ENCODE results near the gene UBAC2.

UBAC2 gene

GRCh38 chr13:99308471-99309087, 107.9 kb downstream of the UBAC2 start:
- DNase-seq: no peak

- DNase-seq: no peak
Measured at GRCh38 chr13:99310382-99311031, 109.9 kb downstream of the UBAC2 start.

GRCh38 chr13:99311137-99311536, 110.5 kb downstream of the UBAC2 start:
- peak in 1 of 58 donors; percentile 11 for DNase-seq

- DNase-seq: no peak
Measured at GRCh38 chr13:99311748-99312492, 111.3 kb downstream of the UBAC2 start.

GRCh38 chr13:99312493-99312883, 111.8 kb downstream of the UBAC2 start:
- DNase-seq: peak in 40 of 58 donors; percentile 13 to 74 (median 37)

GRCh38 chr13:99313501-99313900, 112.8 kb downstream of the UBAC2 start:
- peak in 2 of 58 donors; percentile 9 to 39 for DNase-seq

- DNase-seq: no peak
Measured at GRCh38 chr13:99313941-99314340, 113.3 kb downstream of the UBAC2 start.

- DNase-seq: no peak
Measured at GRCh38 chr13:99314640-99315176, 114.1 kb downstream of the UBAC2 start.

- no peak for DNase-seq
Measured at GRCh38 chr13:99315186-99315585, 114.5 kb downstream of the UBAC2 start.

GRCh38 chr13:99316224-99316623, 115.6 kb downstream of the UBAC2 start:
- DNase-seq: no peak

- DNase-seq: no peak
Measured at GRCh38 chr13:99316657-99317256, 116.1 kb downstream of the UBAC2 start.

- DNase-seq: no peak
Measured at GRCh38 chr13:99320693-99321481, 120.2 kb downstream of the UBAC2 start.

GRCh38 chr13:99321709-99322108, 121.1 kb downstream of the UBAC2 start:
- DNase-seq: no peak

- no peak for DNase-seq
Measured at GRCh38 chr13:99322297-99323103, 121.8 kb downstream of the UBAC2 start.

- DNase-seq: no peak
Measured at GRCh38 chr13:99323488-99323887, 122.8 kb downstream of the UBAC2 start.

- DNase-seq: no peak
Measured at GRCh38 chr13:99326012-99326411, 125.4 kb downstream of the UBAC2 start.

GRCh38 chr13:99327126-99327525, 126.5 kb downstream of the UBAC2 start:
- DNase-seq: no peak

- no peak for DNase-seq
Measured at GRCh38 chr13:99327761-99328160, 127.1 kb downstream of the UBAC2 start.

GRCh38 chr13:99329477-99329876, 128.8 kb downstream of the UBAC2 start:
- DNase-seq: no peak

- DNase-seq: no peak
Measured at GRCh38 chr13:99330942-99331341, 130.3 kb downstream of the UBAC2 start.
